DOHH2 (cell line): ENCODE data around the gene RPL37A.

ENCODE experiments used
- H3F3A ChIP-seq: fragments of 200-600 bp; sonication (generic), shearing (Covaris generic); 2 replicates; pipeline ENCODE4 v1.6.0; 2016; ENCODE audit warnings: antibody characterized with exemption, mild to moderate bottlenecking; ENCODE audit not compliant: control insufficient read depth, insufficient read depth
- H3K27ac ChIP-seq: fragments of 200-600 bp; sonication (generic); 2 replicates; pipeline ENCODE4 v1.5.1; 2014; ENCODE audit warnings: low read depth, mild to moderate bottlenecking, low read length, moderate library complexity
- H3K27me3 ChIP-seq: fragments of 200-600 bp; sonication (generic); 2 replicates; pipeline ENCODE4 v1.6.1; 2014; ENCODE audit warnings: mild to moderate bottlenecking, low read length, mixed read lengths; ENCODE audit not compliant: control insufficient read depth
- H3K36me3 ChIP-seq: fragments of 200-600 bp; sonication (generic); 2 replicates; pipeline ENCODE4 v1.6.1; 2014; ENCODE audit warnings: mild to moderate bottlenecking, low read length, moderate library complexity, mixed read lengths; ENCODE audit not compliant: control insufficient read depth
- H3K4me1 ChIP-seq: fragments of 200-600 bp; sonication (generic); 2 replicates; pipeline ENCODE4 v1.6.1; 2014; ENCODE audit warnings: mild to moderate bottlenecking, low read length, mixed read lengths; ENCODE audit not compliant: control insufficient read depth
- H3K4me2 ChIP-seq: fragments of 200-600 bp; sonication (generic); 2 replicates; pipeline ENCODE4 v1.6.0; 2014; ENCODE audit warnings: mild to moderate bottlenecking, low read length, moderate library complexity
- H3K4me3 ChIP-seq: fragments of 200-600 bp; sonication (generic); 2 replicates; pipeline ENCODE4 v1.5.1; 2014; ENCODE audit warnings: mild to moderate bottlenecking, low read length, mixed read lengths
- H3K79me2 ChIP-seq: fragments of 200-600 bp; sonication (generic); 2 replicates; pipeline ENCODE4 v1.6.1; 2014; ENCODE audit warnings: mild to moderate bottlenecking, low read length, mixed read lengths; ENCODE audit not compliant: control insufficient read depth
- H3K9me2 ChIP-seq: fragments of 200-600 bp; sonication (generic); replicated peaks from 2 replicates; pipeline ENCODE4 v1.6.1; 2014; ENCODE audit warnings: mild to moderate bottlenecking, low read length, mixed read lengths; ENCODE audit not compliant: control insufficient read depth
- H3K9me3 ChIP-seq: fragments of 200-600 bp; sonication (generic); 2 replicates; pipeline ENCODE4 v1.6.1; 2014; ENCODE audit warnings: antibody characterized with exemption, low read length, mixed read lengths; ENCODE audit not compliant: control insufficient read depth, insufficient read depth
- H4K20me1 ChIP-seq: fragments of 200-600 bp; sonication (generic); 2 replicates; pipeline ENCODE4 v1.6.0; 2014; ENCODE audit warnings: low read depth, mild to moderate bottlenecking, antibody characterized with exemption, low read length, moderate library complexity; ENCODE audit not compliant: control insufficient read depth, insufficient read depth
- EZH2phosphoT487 ChIP-seq: fragments of 200-600 bp; sonication (generic); IDR thresholded peaks from 2 replicates; pipeline ENCODE4 v1.6.1; 2017; ENCODE audit warnings: borderline replicate concordance, mild to moderate bottlenecking, antibody characterized with exemption, low read length, moderate library complexity, mixed read lengths
- TF ChIP-seq, protein P1 (sequence below): fragments of 200-600 bp; sonication (generic); IDR thresholded peaks from one replicate; pipeline ENCODE4 v1.5.1; 2014; ENCODE audit warnings: antibody characterized with exemption, mild to moderate bottlenecking, low read depth, low read length; ENCODE audit not compliant: poor library complexity, severe bottlenecking

RPL37A gene

DNA sequence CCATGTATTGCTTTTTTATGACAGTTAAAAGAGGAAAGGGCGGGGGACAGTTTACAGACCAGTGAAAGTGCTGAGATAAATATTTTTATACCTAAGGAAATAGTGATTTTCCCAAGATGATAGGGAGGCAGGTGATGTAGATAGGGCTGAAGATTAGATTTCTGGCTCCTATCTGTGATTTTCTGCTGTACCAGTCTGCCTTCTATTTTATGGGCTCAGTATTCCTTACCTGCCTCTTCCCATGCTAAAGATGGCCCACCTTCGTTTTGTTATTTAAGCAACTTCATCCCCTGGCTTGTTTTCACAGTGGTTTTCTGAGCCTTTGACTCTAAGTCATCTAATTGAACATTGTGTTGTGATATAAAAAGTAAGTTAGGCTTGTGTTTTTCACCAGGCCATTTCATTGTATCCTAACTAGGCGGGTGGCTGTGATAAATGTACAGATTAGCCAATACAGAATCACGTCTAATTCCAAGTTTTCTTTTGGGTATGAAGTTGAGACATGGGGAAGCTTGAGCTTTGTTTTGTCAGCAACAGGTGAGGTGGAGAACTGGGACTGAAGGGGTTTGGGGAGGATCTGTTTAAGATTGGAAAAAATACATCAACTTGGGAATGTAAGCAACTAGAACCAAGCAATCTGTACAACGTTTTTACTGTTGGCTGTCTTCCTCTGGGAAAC, 5.2 kb downstream of the RPL37A start:
- Histone ChIP-seq H3K4me1 (peaks cover 38% of the 10 kb centered on the region), H3K4me3 (no peak overlapping the region), H3K27ac (peak overlapping the region; percentile 7; the same call in 1 of the 2 replicates), H4K20me1 (peaks cover 49% of the 10 kb centered on the region), H3K79me2 (peaks cover 40% of the 10 kb centered on the region), H3K9me2 (no peaks in the 10 kb centered on the region), H3K4me2 (peak overlapping the region; percentile 89; the same call in 1 of the 2 replicates), H3F3A (peaks cover 94% of the 10 kb centered on the region), H3K27me3 (no peaks in the 10 kb centered on the region), H3K36me3 (peaks cover 81% of the 10 kb centered on the region), H3K9me3 (no peaks in the 10 kb centered on the region)
- TF ChIP-seq EZH2phosphoT487, result no peak
- TF ChIP-seq, protein P1, sequence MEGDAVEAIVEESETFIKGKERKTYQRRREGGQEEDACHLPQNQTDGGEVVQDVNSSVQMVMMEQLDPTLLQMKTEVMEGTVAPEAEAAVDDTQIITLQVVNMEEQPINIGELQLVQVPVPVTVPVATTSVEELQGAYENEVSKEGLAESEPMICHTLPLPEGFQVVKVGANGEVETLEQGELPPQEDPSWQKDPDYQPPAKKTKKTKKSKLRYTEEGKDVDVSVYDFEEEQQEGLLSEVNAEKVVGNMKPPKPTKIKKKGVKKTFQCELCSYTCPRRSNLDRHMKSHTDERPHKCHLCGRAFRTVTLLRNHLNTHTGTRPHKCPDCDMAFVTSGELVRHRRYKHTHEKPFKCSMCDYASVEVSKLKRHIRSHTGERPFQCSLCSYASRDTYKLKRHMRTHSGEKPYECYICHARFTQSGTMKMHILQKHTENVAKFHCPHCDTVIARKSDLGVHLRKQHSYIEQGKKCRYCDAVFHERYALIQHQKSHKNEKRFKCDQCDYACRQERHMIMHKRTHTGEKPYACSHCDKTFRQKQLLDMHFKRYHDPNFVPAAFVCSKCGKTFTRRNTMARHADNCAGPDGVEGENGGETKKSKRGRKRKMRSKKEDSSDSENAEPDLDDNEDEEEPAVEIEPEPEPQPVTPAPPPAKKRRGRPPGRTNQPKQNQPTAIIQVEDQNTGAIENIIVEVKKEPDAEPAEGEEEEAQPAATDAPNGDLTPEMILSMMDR, result no peak

- Histone ChIP-seq H3K36me3 (peaks cover 79% of the 10 kb centered on the region), H3F3A (peaks cover 88% of the 10 kb centered on the region), H3K27ac (peak overlapping the region; percentile 7; the same call in 1 of the 2 replicates), H3K9me3 (no peaks in the 10 kb centered on the region), H4K20me1 (peaks cover 47% of the 10 kb centered on the region), H3K9me2 (no peaks in the 10 kb centered on the region), H3K4me1 (peaks cover 38% of the 10 kb centered on the region), H3K79me2 (peaks cover 34% of the 10 kb centered on the region), H3K27me3 (no peaks in the 10 kb centered on the region), H3K4me2 (peak overlapping the region; percentile 89; the same call in 1 of the 2 replicates), H3K4me3 (no peak overlapping the region)
- TF ChIP-seq, protein P1, result no peak
- no peak for TF ChIP-seq EZH2phosphoT487
Measured at GRCh38 chr2:216504376-216504762, 5.7 kb downstream of the RPL37A start.

GRCh38 chr2:216505133-216506106, 6.8 kb downstream of the RPL37A start:
- TF ChIP-seq, protein P1, result no peak
- TF ChIP-seq EZH2phosphoT487, result no peak
- H3K4me3 ChIP-seq, result no peak overlapping the region
- no peak overlapping the region for H3K27ac ChIP-seq
- peaks cover 80% of the 10 kb centered on the region for H3F3A ChIP-seq
- peaks cover 30% of the 10 kb centered on the region for H3K4me1 ChIP-seq
- peaks cover 68% of the 10 kb centered on the region for H3K36me3 ChIP-seq
- H3K4me2 ChIP-seq, result no peak overlapping the region
- no peaks in the 10 kb centered on the region for H3K9me3 ChIP-seq
- H3K79me2 ChIP-seq, result peaks cover 24% of the 10 kb centered on the region
- H4K20me1 ChIP-seq, result peaks cover 36% of the 10 kb centered on the region
- H3K27me3 ChIP-seq, result no peaks in the 10 kb centered on the region
- no peaks in the 10 kb centered on the region for H3K9me2 ChIP-seq
